PC-9 (cell line): ENCODE measurements around the gene PTP4A1.

ENCODE experiments used
- CTCF ChIP-seq: fragments of 200-600 bp; sonication (generic); conservative IDR thresholded peaks from 2 replicates; pipeline ENCODE4 v1.6.1; 2017; ENCODE audit warnings: mixed run types, antibody characterized with exemption, mild to moderate bottlenecking, moderate library complexity
- EZH2 ChIP-seq: fragments of 200-600 bp; sonication (generic); IDR thresholded peaks from 2 replicates; pipeline ENCODE4 v1.8.0; 2017; ENCODE audit warnings: antibody characterized with exemption, low read depth

- TF ChIP-seq CTCF (no peak), EZH2 (no peak)
Observed at GRCh38 chr6:63572747-63573075, 431 bp downstream of the PTP4A1 start.
